OCI-LY7 (cell line): Measurements from ENCODE around the gene PGAP1. TPM values are rescaled to one million over a fixed set of nuclear protein-coding genes. Genes with fewer than 3 reads are reported as not detected.

Source experiments
- BruUV-seq: library from RNA; stranded (reverse); fragments of 400-500 nt; replicated peaks from 2 replicates; lab custom pipeline; 2021; lab: Mats Ljungman, UMichigan
- CTCF ChIA-PET: fragments of 300-600 bp; sonication (Branson Sonifier 250); formaldehyde crosslinking; loops from one replicate; lab custom pipeline; 2022; ENCODE audit warnings: antibody characterized with exemption; ENCODE audit not compliant: unreplicated experiment; lab: Charles Lee
- POLR2A ChIA-PET: fragments of 300-600 bp; sonication (Branson Sonifier 250); formaldehyde crosslinking; loops from one replicate; lab custom pipeline; 2022; ENCODE audit warnings: antibody characterized with exemption; lab: Charles Lee
- DNase-seq: peaks from one replicate; pipeline ENCODE4 v3.0.0-alpha.2; 2015; ENCODE audit warnings: low spot score
- H2AFZ ChIP-seq: fragments of 200-600 bp; sonication (generic), shearing (Covaris generic); 2 replicates; pipeline ENCODE4 v1.6.1; 2014; ENCODE audit warnings: mild to moderate bottlenecking, antibody characterized with exemption, low read length, moderate library complexity
- H3K27ac ChIP-seq: fragments of 200-600 bp; sonication (generic); 2 replicates; pipeline ENCODE4 v1.5.1; 2014; ENCODE audit warnings: mixed run types, low read depth, mild to moderate bottlenecking, moderate library complexity, low read length, inconsistent platforms; ENCODE audit not compliant: poor library complexity, severe bottlenecking
- H3K36me3 ChIP-seq: fragments of 200-600 bp; sonication (generic); 2 replicates; pipeline ENCODE4 v1.6.1; 2014; ENCODE audit warnings: mild to moderate bottlenecking, antibody characterized with exemption, low read length, moderate library complexity, mixed read lengths; ENCODE audit not compliant: insufficient read depth
- H3K4me1 ChIP-seq: fragments of 200-600 bp; sonication (generic); 2 replicates; pipeline ENCODE4 v1.5.1; 2014; ENCODE audit warnings: mild to moderate bottlenecking, low read length; ENCODE audit not compliant: insufficient read depth, poor library complexity, severe bottlenecking
- H3K4me2 ChIP-seq: fragments of 200-600 bp; sonication (generic); 2 replicates; pipeline ENCODE4 v1.6.1; 2014; ENCODE audit warnings: mild to moderate bottlenecking, low read length
- H3K4me3 ChIP-seq: fragments of 200-600 bp; sonication (generic); 2 replicates; pipeline ENCODE4 v1.5.1; 2014; ENCODE audit warnings: mild to moderate bottlenecking, low read depth, low read length; ENCODE audit not compliant: poor library complexity, severe bottlenecking
- H3K79me2 ChIP-seq: fragments of 200-600 bp; sonication (generic); 2 replicates; pipeline ENCODE4 v1.6.1; 2016; ENCODE audit warnings: low read depth, mild to moderate bottlenecking, low read length, moderate library complexity, mixed read lengths; ENCODE audit not compliant: insufficient read depth
- H3K9me2 ChIP-seq: fragments of 200-600 bp; sonication (generic); 2 replicates; pipeline ENCODE4 v1.6.1; 2016; ENCODE audit warnings: mild to moderate bottlenecking, low read length, mixed read lengths; ENCODE audit not compliant: insufficient read depth
- H3K9me3 ChIP-seq: fragments of 200-600 bp; sonication (generic); 2 replicates; pipeline ENCODE4 v1.6.1; 2014; ENCODE audit warnings: mild to moderate bottlenecking, mixed run types, low read length, mixed read lengths
- H4K20me1 ChIP-seq: fragments of 200-600 bp; sonication (generic); 2 replicates; pipeline ENCODE4 v1.6.1; 2014; ENCODE audit warnings: mild to moderate bottlenecking, antibody characterized with exemption, low read length, moderate library complexity, mixed read lengths; ENCODE audit not compliant: insufficient read depth
- CTCF ChIP-seq: fragments of 200-600 bp; sonication (generic); conservative IDR thresholded peaks from 2 replicates; pipeline ENCODE4 v1.5.1; 2014; ENCODE audit warnings: mild to moderate bottlenecking, antibody characterized with exemption, low read length, moderate library complexity, mixed read lengths
- EZH2phosphoT487 ChIP-seq: fragments of 200-600 bp; sonication (generic); IDR thresholded peaks from 2 replicates; pipeline ENCODE4 v1.6.1; 2018; ENCODE audit warnings: low read depth, borderline replicate concordance, mild to moderate bottlenecking, mixed run types, antibody characterized with exemption, low read length, moderate library complexity, mixed read lengths
- intact Hi-C: fragments of 100-400 bp; cut with micrococcal nuclease; formaldehyde crosslinking; loops from one replicate; pipeline ENCODE4 v1.10.0; 2022; ENCODE audit not compliant: unreplicated experiment
- total RNA-seq, 2 experiments: library from RNA; depleted of rRNA in 1 of 2; stranded (reverse); fragments of >200 nt in 1 of 2; shearing (Covaris generic) in 1 of 2; gene quantifications; 2 replicates each; pipeline ENCODE4 v1.2.3, GENCODE V29; 2014 to 2022

Gene PGAP1
- total RNA-seq, 2 experiments from 2014 or later = 0.54 to 1.9 TPM

GRCh38 chr2:196949116-196949515 lies 22.6 kb upstream of the PGAP1 start:
- no peak for DNase-seq
- Histone ChIP-seq H3K4me3 (no peak overlapping the region), H3K9me2 (no peaks in the 10 kb centered on the region), H4K20me1 (no peaks in the 10 kb centered on the region), H3K36me3 (no peaks in the 10 kb centered on the region), H3K79me2 (no peaks in the 10 kb centered on the region), H3K27ac (no peak overlapping the region), H3K9me3 (no peaks in the 10 kb centered on the region), H3K4me1 (no peaks in the 10 kb centered on the region), H3K4me2 (no peak overlapping the region), H2AFZ (no peak overlapping the region)
- BruUV-seq = no TSS peak
- TF ChIP-seq EZH2phosphoT487 = no peak
- TF ChIP-seq CTCF = no peak
- intact Hi-C loops = no loop called here
- ChIA-PET POLR2A (interaction anchor here (0.6 kb wide), 1 partner anchor 1248 kb away, joined by 3 read pairs; no protein-coding TSS in a partner anchor), CTCF (no interaction called here)

- Histone ChIP-seq H4K20me1 (no peaks in the 10 kb centered on the region), H3K27ac (no peak overlapping the region), H3K4me2 (no peak overlapping the region), H3K4me1 (no peaks in the 10 kb centered on the region), H3K79me2 (no peaks in the 10 kb centered on the region), H3K9me2 (no peaks in the 10 kb centered on the region), H3K9me3 (no peaks in the 10 kb centered on the region), H3K36me3 (no peaks in the 10 kb centered on the region), H2AFZ (no peak overlapping the region), H3K4me3 (no peak overlapping the region)
- TF ChIP-seq EZH2phosphoT487 = no peak
- TF ChIP-seq CTCF = no peak
- ChIA-PET CTCF (interaction anchor here (1.9 kb wide), 1 partner anchor 14 kb away, joined by 5 read pairs; no protein-coding TSS in a partner anchor), POLR2A (interaction anchor here (0.6 to 1.7 kb wide), 5 partner anchors 9 to 184 kb away, joined by 3 to 10 read pairs (median 3); partner anchors contain the start of gene PGAP1)
- BruUV-seq = no TSS peak
- DNase-seq = peak; percentile 36
- intact Hi-C loops = no loop called here
Measured at GRCh38 chr2:196944570-196944969, 18.1 kb upstream of the PGAP1 start.

GRCh38 chr2:196941398-196942078 lies 15.0 kb upstream of the PGAP1 start:
- intact Hi-C loops = no loop called here
- no peak overlapping the region for H3K4me2 ChIP-seq
- CTCF ChIA-PET = no interaction called here

More at GRCh38 chr2:196941398-196942078, 15.0 kb upstream of the PGAP1 start:
- DNase-seq = no peak
- Histone ChIP-seq H3K79me2 (no peaks in the 10 kb centered on the region), H3K4me3 (no peak overlapping the region), H3K27ac (no peak overlapping the region), H3K36me3 (no peaks in the 10 kb centered on the region), H4K20me1 (no peaks in the 10 kb centered on the region), H2AFZ (no peak overlapping the region), H3K9me3 (no peaks in the 10 kb centered on the region), H3K4me1 (no peaks in the 10 kb centered on the region), H3K9me2 (no peaks in the 10 kb centered on the region)
- POLR2A ChIA-PET = no interaction called here
- TF ChIP-seq CTCF (no peak), EZH2phosphoT487 (no peak)
- no TSS peak for BruUV-seq
